ENCODE measurements around the gene GID4. TPM values are rescaled to one million over a fixed set of nuclear protein-coding genes. Genes with fewer than 3 reads are reported as not detected.

The GID4 gene
- total and polyA plus RNA-seq, 2 of the 4 experiments (the other 2 are of a cell fraction): 3.9 to 5.6 TPM

- H3K18ac ChIP-seq (ENCODE audit: low read depth, low read length): no peak overlapping the region
- no peak overlapping the region for H2BK20ac ChIP-seq (ENCODE audit: low read depth, low read length)
- no peak overlapping the region for H2BK5ac ChIP-seq (ENCODE audit: low read depth, low read length, poor library complexity, severe bottlenecking)
- no peak for TF ChIP-seq NFE2L2 (IDR thresholded peaks at IDR 0.05; ENCODE audit: low read depth, low read length)
- TF ChIP-seq CEBPB (IDR thresholded peaks at IDR 0.05; ENCODE audit: low read depth, low read length): no peak
- TF ChIP-seq POLR2A (IDR thresholded peaks at IDR 0.05; ENCODE audit: low read depth, low read length): no peak
- TF ChIP-seq MXI1 (IDR thresholded peaks at IDR 0.05; ENCODE audit: borderline replicate concordance, low read depth, low read length): no peak
- no peak for TF ChIP-seq MAZ (IDR thresholded peaks at IDR 0.05; ENCODE audit: borderline replicate concordance, low read depth, low read length)
- no peak for TF ChIP-seq MAFK (IDR thresholded peaks at IDR 0.05; ENCODE audit: low read depth, low read length)
- TF ChIP-seq CTCF (conservative IDR thresholded peaks at IDR 0.05; ENCODE audit: low read depth, low read length): no peak
- no peak for TF ChIP-seq CHD1 (IDR thresholded peaks at IDR 0.05; ENCODE audit: low read depth, low read length)
- TF ChIP-seq RAD21 (IDR thresholded peaks at IDR 0.05; ENCODE audit: low read length): no peak
- TF ChIP-seq BHLHE40 (IDR thresholded peaks at IDR 0.05; ENCODE audit: low read depth, low read length): no peak
- no peak for TF ChIP-seq RFX5 (IDR thresholded peaks at IDR 0.05; ENCODE audit: low read depth, low read length)
- TF ChIP-seq, protein P1, sequence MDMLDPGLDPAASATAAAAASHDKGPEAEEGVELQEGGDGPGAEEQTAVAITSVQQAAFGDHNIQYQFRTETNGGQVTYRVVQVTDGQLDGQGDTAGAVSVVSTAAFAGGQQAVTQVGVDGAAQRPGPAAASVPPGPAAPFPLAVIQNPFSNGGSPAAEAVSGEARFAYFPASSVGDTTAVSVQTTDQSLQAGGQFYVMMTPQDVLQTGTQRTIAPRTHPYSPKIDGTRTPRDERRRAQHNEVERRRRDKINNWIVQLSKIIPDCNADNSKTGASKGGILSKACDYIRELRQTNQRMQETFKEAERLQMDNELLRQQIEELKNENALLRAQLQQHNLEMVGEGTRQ (IDR thresholded peaks at IDR 0.05; ENCODE audit: low read depth, low read length): no peak
- TF ChIP-seq SMC3 (IDR thresholded peaks at IDR 0.05; ENCODE audit: low read depth, low read length): no peak
- TF ChIP-seq FOS (IDR thresholded peaks at IDR 0.05; ENCODE audit: low read depth, low read length): no peak
- no peak for TF ChIP-seq RCOR1 (IDR thresholded peaks at IDR 0.05; ENCODE audit: insufficient replicate concordance, low read length)
- no peak for TF ChIP-seq ELK1 (IDR thresholded peaks at IDR 0.05; ENCODE audit: borderline replicate concordance, low read depth, low read length)
- intact Hi-C loops (cut with micrococcal nuclease): no loop called here
- H3K56ac ChIP-seq (ENCODE audit: extremely low read depth, insufficient read depth, low read length): no peak overlapping the region
- no peak overlapping the region for H4K5ac ChIP-seq (ENCODE audit: low read depth, low read length)
- dilution Hi-C loops (cut with HindIII; ENCODE audit: low sequenced_read_pairs, unreplicated experiment): no loop called here
- no TSS peak for BruUV-seq (replicated peaks)
- H2AFZ ChIP-seq (replicated peaks; ENCODE audit: low read length, poor library complexity): no peak overlapping the region
- H3K4ac ChIP-seq (ENCODE audit: low read depth, low read length): no peak overlapping the region
- H4K8ac ChIP-seq (ENCODE audit: low read depth in 2 of 2, low read length in 2 of 2): no peak overlapping the region
- WGBS, 2 experiments (ENCODE audit: extremely low coverage in 2 of 2, insufficient read length in 1 of 2): no CpG with 5 or more reads among the region's 8 CpGs
- in situ Hi-C loops (cut with MboI; ENCODE audit: low sequenced_read_pairs): no loop called here
- ATAC-seq (ENCODE audit: low read depth) (no peak), DNase-seq (no peak)
- H3K36me3 ChIP-seq (ENCODE audit: control insufficient read depth, insufficient read depth, low read length): peaks cover 9% of the 10 kb centered on the region
- peaks cover 40 to 46% of the 10 kb centered on the region in 2 experiments for H3K79me1 ChIP-seq (ENCODE audit: low read depth in 1 of 2, low read length in 2 of 2)
- H3K4me1 ChIP-seq (ENCODE audit: control insufficient read depth, insufficient read depth, low read length): peaks cover 14% of the 10 kb centered on the region
- no peak overlapping the region for H2AK5ac ChIP-seq (ENCODE audit: low read depth, low read length)
- no peak overlapping the region for H4K91ac ChIP-seq (ENCODE audit: insufficient read depth, low read depth, low read length)
- H2BK120ac ChIP-seq (ENCODE audit: low read depth, low read length): no peak overlapping the region
- H4K20me1 ChIP-seq (ENCODE audit: insufficient read depth, low read length): peaks cover 11% of the 10 kb centered on the region; the same call in 1 of the 2 replicates
- H3K9me1 ChIP-seq (ENCODE audit: insufficient read depth, low read length): peaks cover 7% of the 10 kb centered on the region
- no peak overlapping the region for H3K27ac ChIP-seq (ENCODE audit: insufficient read depth, low read length)
- no peak overlapping the region for H3K4me2 ChIP-seq (ENCODE audit: low read depth, low read length)
- no peaks in the 10 kb centered on the region for H3K27me3 ChIP-seq (ENCODE audit: control insufficient read depth, insufficient read depth, low read length)
- no peak overlapping the region for H2AK9ac ChIP-seq (replicated peaks; ENCODE audit: low read depth, low read length, poor library complexity)
- no peaks in the 10 kb centered on the region for H3K9me3 ChIP-seq (ENCODE audit: control insufficient read depth, insufficient read depth, low read length)
- ChIA-PET POLR2A (ENCODE audit: unreplicated experiment) (no interaction called here), CTCF (no interaction called here)
- H3K4me3 ChIP-seq (ENCODE audit: insufficient read depth, low read depth, low read length): no peak overlapping the region
- no peak overlapping the region for H3K9ac ChIP-seq (ENCODE audit: low read depth, low read length)
- H3K14ac ChIP-seq (replicated peaks; ENCODE audit: low read depth, low read length): no peak overlapping the region
- no peak overlapping the region for H3K23ac ChIP-seq (ENCODE audit: low read depth, low read length)
- no peak overlapping the region for H2BK15ac ChIP-seq (ENCODE audit: low read depth, low read length)
Observed at GRCh38 chr17:18042983-18043382, 3.8 kb downstream of the GID4 start.

Measured in IMR-90 (cell line).